Measurements from ENCODE around the gene FKBP1C. TPM values are rescaled to one million over a fixed set of nuclear protein-coding genes. Genes with fewer than 3 reads are reported as not detected.

The FKBP1C gene
- total RNA-seq, 1 experiment from 2014 or later, result 0.32 TPM

DNA sequence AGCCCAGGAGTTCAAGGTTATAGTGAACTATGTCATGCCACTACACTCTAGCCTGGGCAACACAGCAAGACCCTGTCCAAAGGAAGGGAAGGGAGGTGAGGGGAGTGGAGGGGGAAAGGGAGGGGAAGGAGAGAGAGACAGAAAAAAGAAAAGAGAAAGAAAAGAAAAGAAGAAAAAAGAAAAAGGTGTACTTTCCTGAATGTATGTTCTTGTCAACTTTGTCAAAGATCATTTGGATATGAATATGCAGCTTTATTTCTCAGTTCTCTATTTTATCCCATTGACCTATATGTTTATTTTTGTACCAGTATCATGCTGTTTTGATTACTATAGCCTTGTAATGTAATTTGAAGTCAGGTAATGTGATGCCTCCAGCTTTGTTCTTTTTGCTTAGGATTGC is 30.9 kb upstream of the FKBP1C start:
- Mint-ChIP-seq H3K27me3 (ENCODE audit: insufficient read depth, unreplicated experiment) (no peaks in the 10 kb centered on the region), H3K9me3 (ENCODE audit: unreplicated experiment) (no peaks in the 10 kb centered on the region), H3K27ac (ENCODE audit: unreplicated experiment) (no peak overlapping the region), H3K36me3 (ENCODE audit: insufficient read depth, unreplicated experiment) (no peaks in the 10 kb centered on the region), H3K4me1 (ENCODE audit: low read depth, unreplicated experiment) (no peaks in the 10 kb centered on the region), H3K4me3 (ENCODE audit: unreplicated experiment) (no peak overlapping the region)
- Histone ChIP-seq H3K27me3 (replicated peaks; ENCODE audit: control insufficient read depth, insufficient read depth, low read length) (no peaks in the 10 kb centered on the region), H3K9me3 (no peaks in the 10 kb centered on the region), H3K4me3 (ENCODE audit: low read depth, low read length) (no peak overlapping the region), H3K36me3 (ENCODE audit: control insufficient read depth, insufficient read depth, low read length) (no peaks in the 10 kb centered on the region), H3K4me1 (no peaks in the 10 kb centered on the region)
- TF ChIP-seq, protein P1, sequence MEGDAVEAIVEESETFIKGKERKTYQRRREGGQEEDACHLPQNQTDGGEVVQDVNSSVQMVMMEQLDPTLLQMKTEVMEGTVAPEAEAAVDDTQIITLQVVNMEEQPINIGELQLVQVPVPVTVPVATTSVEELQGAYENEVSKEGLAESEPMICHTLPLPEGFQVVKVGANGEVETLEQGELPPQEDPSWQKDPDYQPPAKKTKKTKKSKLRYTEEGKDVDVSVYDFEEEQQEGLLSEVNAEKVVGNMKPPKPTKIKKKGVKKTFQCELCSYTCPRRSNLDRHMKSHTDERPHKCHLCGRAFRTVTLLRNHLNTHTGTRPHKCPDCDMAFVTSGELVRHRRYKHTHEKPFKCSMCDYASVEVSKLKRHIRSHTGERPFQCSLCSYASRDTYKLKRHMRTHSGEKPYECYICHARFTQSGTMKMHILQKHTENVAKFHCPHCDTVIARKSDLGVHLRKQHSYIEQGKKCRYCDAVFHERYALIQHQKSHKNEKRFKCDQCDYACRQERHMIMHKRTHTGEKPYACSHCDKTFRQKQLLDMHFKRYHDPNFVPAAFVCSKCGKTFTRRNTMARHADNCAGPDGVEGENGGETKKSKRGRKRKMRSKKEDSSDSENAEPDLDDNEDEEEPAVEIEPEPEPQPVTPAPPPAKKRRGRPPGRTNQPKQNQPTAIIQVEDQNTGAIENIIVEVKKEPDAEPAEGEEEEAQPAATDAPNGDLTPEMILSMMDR (IDR thresholded peaks at IDR 0.05; ENCODE audit: insufficient read depth in 1 of 2, low read depth in 1 of 2, low read length in 1 of 2, severe bottlenecking in 1 of 2, unreplicated experiment in 1 of 2), result no peak
- no peak for DNase-seq
- ChIA-PET CTCF (no interaction called here), POLR2A (no interaction called here)
- no TSS peak for BruUV-seq (replicated peaks)
- intact Hi-C loops (cut with micrococcal nuclease; ENCODE audit: unreplicated experiment), result no loop called here

DNA sequence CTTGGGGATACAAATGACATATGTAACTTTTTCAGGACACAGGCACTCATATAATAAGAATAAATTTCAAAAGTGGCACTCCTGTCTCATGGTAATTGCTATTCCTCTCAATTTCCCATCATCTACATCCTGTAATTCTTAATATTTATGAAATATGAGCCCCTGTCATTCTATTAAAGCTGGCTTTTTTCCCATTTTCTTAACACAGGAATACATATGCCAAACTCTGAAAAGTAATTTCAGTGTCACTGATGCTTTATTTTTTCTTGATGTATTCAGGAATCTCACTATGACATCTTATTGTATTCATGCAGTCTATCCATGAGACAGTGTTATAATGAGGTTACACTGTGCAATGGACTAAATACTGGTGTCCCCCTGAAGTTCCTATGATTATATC is 24.3 kb upstream of the FKBP1C start:
- no peaks in the 10 kb centered on the region for H3K9me3 Mint-ChIP-seq (ENCODE audit: unreplicated experiment)
- intact Hi-C loops (cut with micrococcal nuclease; ENCODE audit: unreplicated experiment), result no loop called here
- H3K9me3 ChIP-seq, result no peaks in the 10 kb centered on the region
- H3K4me1 ChIP-seq, result no peaks in the 10 kb centered on the region
- no peaks in the 10 kb centered on the region for H3K36me3 Mint-ChIP-seq (ENCODE audit: insufficient read depth, unreplicated experiment)
- TF ChIP-seq, protein P1 (IDR thresholded peaks at IDR 0.05; ENCODE audit: insufficient read depth in 1 of 2, low read depth in 1 of 2, low read length in 1 of 2, severe bottlenecking in 1 of 2, unreplicated experiment in 1 of 2), result no peak
- no peaks in the 10 kb centered on the region for H3K36me3 ChIP-seq (ENCODE audit: control insufficient read depth, insufficient read depth, low read length)
- no TSS peak for BruUV-seq (replicated peaks)
- no peak overlapping the region for H3K4me3 ChIP-seq (ENCODE audit: low read depth, low read length)
- no peak overlapping the region for H3K27ac Mint-ChIP-seq (ENCODE audit: unreplicated experiment)
- no peak overlapping the region for H3K4me3 Mint-ChIP-seq (ENCODE audit: unreplicated experiment)
- H3K27me3 ChIP-seq (replicated peaks; ENCODE audit: control insufficient read depth, insufficient read depth, low read length), result no peaks in the 10 kb centered on the region
- H3K4me1 Mint-ChIP-seq (ENCODE audit: low read depth, unreplicated experiment), result no peaks in the 10 kb centered on the region
- H3K27me3 Mint-ChIP-seq (ENCODE audit: insufficient read depth, unreplicated experiment), result peaks cover 8% of the 10 kb centered on the region
- CTCF ChIA-PET, result no interaction called here
- POLR2A ChIA-PET, result no interaction called here
- DNase-seq, result no peak

DNA sequence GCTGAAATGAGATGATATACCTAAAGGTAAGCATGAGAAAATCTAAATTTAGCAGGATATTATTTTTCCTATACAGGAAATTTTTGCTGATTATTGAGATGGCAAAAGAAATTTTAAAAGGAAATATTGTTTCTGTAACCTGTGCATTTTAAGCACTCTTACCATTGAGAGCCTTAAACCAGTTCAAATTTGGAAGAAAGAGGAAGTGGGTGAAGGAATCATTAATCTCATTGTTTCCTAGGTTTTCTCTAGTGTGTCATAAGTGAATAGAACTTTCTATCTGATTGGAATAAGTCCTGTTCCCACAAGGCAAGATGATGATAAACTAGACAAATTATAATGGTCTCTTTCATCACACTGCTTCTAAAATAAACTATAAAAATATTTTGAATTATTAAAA is 22.4 kb upstream of the FKBP1C start:
- TF ChIP-seq, protein P1 (IDR thresholded peaks at IDR 0.05; ENCODE audit: insufficient read depth in 1 of 2, low read depth in 1 of 2, low read length in 1 of 2, severe bottlenecking in 1 of 2, unreplicated experiment in 1 of 2), result no peak
- CTCF ChIA-PET, result no interaction called here
- no peaks in the 10 kb centered on the region for H3K4me1 Mint-ChIP-seq (ENCODE audit: low read depth, unreplicated experiment)
- POLR2A ChIA-PET, result no interaction called here
- Histone ChIP-seq H3K4me3 (ENCODE audit: low read depth, low read length) (no peak overlapping the region), H3K9me3 (no peaks in the 10 kb centered on the region), H3K27me3 (replicated peaks; ENCODE audit: control insufficient read depth, insufficient read depth, low read length) (no peaks in the 10 kb centered on the region), H3K4me1 (no peaks in the 10 kb centered on the region), H3K36me3 (ENCODE audit: control insufficient read depth, insufficient read depth, low read length) (no peaks in the 10 kb centered on the region)
- peaks cover 8% of the 10 kb centered on the region for H3K27me3 Mint-ChIP-seq (ENCODE audit: insufficient read depth, unreplicated experiment)
- BruUV-seq (replicated peaks), result no TSS peak
- H3K4me3 Mint-ChIP-seq (ENCODE audit: unreplicated experiment), result no peak overlapping the region
- no peak for DNase-seq
- no peaks in the 10 kb centered on the region for H3K9me3 Mint-ChIP-seq (ENCODE audit: unreplicated experiment)
- intact Hi-C loops (cut with micrococcal nuclease; ENCODE audit: unreplicated experiment), result no loop called here
- H3K27ac Mint-ChIP-seq (ENCODE audit: unreplicated experiment), result no peak overlapping the region
- H3K36me3 Mint-ChIP-seq (ENCODE audit: insufficient read depth, unreplicated experiment), result no peaks in the 10 kb centered on the region
